Panc1 (cell line): Measurements from ENCODE around the gene PCED1B.

Experiments
- CTCF ChIP-seq: fragments of 450-650 bp; IDR thresholded peaks from 2 replicates; pipeline ENCODE4 v1.5.1; 2017; ENCODE audit warnings: mild to moderate bottlenecking
- POLR2AphosphoS5 ChIP-seq: IDR thresholded peaks from 2 replicates; pipeline ENCODE4 v1.6.1; 2012; ENCODE audit warnings: mild to moderate bottlenecking, low read depth, low read length, moderate library complexity

- TF ChIP-seq CTCF (no peak), POLR2AphosphoS5 (no peak)
Measured at GRCh38 chr12:47054659-47055058, 24.8 kb upstream of the PCED1B start.
